Limb (tissue), 2 donors: ENCODE measurements around the gene NECTIN1.

Experiments
- DNase-seq, 2 donors: peaks; one replicate each; pipeline ENCODE4 v3.0.0-alpha.2; 2016; ENCODE audit errors: extremely low spot score in 2 of 2

Gene NECTIN1

GRCh38 chr11:119591836-119592310, 137.1 kb downstream of the NECTIN1 start:
- no peak for DNase-seq

- no peak for DNase-seq
These were observed 138.2 kb downstream of the NECTIN1 start for GRCh38 chr11:119590651-119591351.

GRCh38 chr11:119589001-119589400, 140.0 kb downstream of the NECTIN1 start:
- DNase-seq = no peak
